Neuronal stem cell (in vitro differentiated cells): ENCODE measurements around the gene GPR50.

Source experiments
- DNase-seq: peaks from one replicate; pipeline ENCODE4 v3.0.0-alpha.2; 2013; ENCODE audit warnings: low spot score
- H2AFZ ChIP-seq: one replicate; pipeline ENCODE4 v1.6.1; 2013; ENCODE audit warnings: mild to moderate bottlenecking, low read length, inconsistent platforms
- H2AK5ac ChIP-seq: 2 replicates; pipeline ENCODE4 v1.6.1; 2013; ENCODE audit warnings: low read depth, mild to moderate bottlenecking, inconsistent platforms, low read length, moderate library complexity, mixed read lengths
- H2BK120ac ChIP-seq: 2 replicates; pipeline ENCODE4 v1.6.1; 2013; ENCODE audit warnings: low read depth, mild to moderate bottlenecking, inconsistent platforms, low read length, moderate library complexity, mixed read lengths
- H2BK12ac ChIP-seq: one replicate; pipeline ENCODE4 v1.6.1; 2013; ENCODE audit warnings: low read length, inconsistent platforms
- H2BK15ac ChIP-seq: 2 replicates; pipeline ENCODE4 v1.6.1; 2013; ENCODE audit warnings: mild to moderate bottlenecking, low read length, inconsistent platforms, mixed read lengths
- H2BK5ac ChIP-seq: one replicate; pipeline ENCODE4 v1.6.1; 2013; ENCODE audit warnings: inconsistent platforms, mild to moderate bottlenecking, low read length, moderate library complexity
- H3K14ac ChIP-seq: one replicate; pipeline ENCODE4 v1.6.1; 2013; ENCODE audit warnings: low read length, inconsistent platforms
- H3K18ac ChIP-seq: 2 replicates; pipeline ENCODE4 v1.6.1; 2013; ENCODE audit warnings: low read length, inconsistent platforms
- H3K23ac ChIP-seq: 2 replicates; pipeline ENCODE4 v1.6.1; 2013; ENCODE audit warnings: low read depth, mild to moderate bottlenecking, mixed read lengths, low read length, inconsistent platforms; ENCODE audit not compliant: poor library complexity
- H3K27ac ChIP-seq: replicated peaks from 3 replicates; pipeline ENCODE4 v1.5.1; 2013; ENCODE audit warnings: low read length, inconsistent platforms
- H3K27me3 ChIP-seq, 3 experiments: 2 replicates each; pipeline ENCODE4 v1.6.1; 2013; ENCODE audit warnings: low read length in 3 of 3, mild to moderate bottlenecking in 2 of 3, inconsistent platforms in 1 of 3, low read depth in 1 of 3, mixed read lengths in 1 of 3, moderate library complexity in 1 of 3; ENCODE audit not compliant: control insufficient read depth in 3 of 3, insufficient read depth in 3 of 3
- H3K36me3 ChIP-seq, 2 donors: replicated peaks in 1 of 2; 2 replicates each; pipeline ENCODE4 v1.6.1; 2013; ENCODE audit warnings: low read length in 2 of 2; ENCODE audit not compliant: control insufficient read depth in 2 of 2, insufficient read depth in 2 of 2
- H3K4ac ChIP-seq: 2 replicates; pipeline ENCODE4 v1.6.1; 2013; ENCODE audit warnings: inconsistent platforms, mild to moderate bottlenecking, low read length, moderate library complexity
- H3K4me1 ChIP-seq, 2 donors: 1 replicate in 1 of 2; 2 replicates in 1 of 2; pipeline ENCODE4 v1.6.1; 2013; ENCODE audit warnings: low read length in 2 of 2, low read depth in 1 of 2; ENCODE audit not compliant: control insufficient read depth in 2 of 2, insufficient read depth in 1 of 2
- H3K4me2 ChIP-seq: one replicate; pipeline ENCODE4 v1.6.1; 2013; ENCODE audit warnings: mild to moderate bottlenecking, low read length, inconsistent platforms; ENCODE audit not compliant: insufficient read depth, poor library complexity, severe bottlenecking
- H3K4me3 ChIP-seq, 2 donors: 2 replicates each; pipeline ENCODE4 v1.5.1; 2013; ENCODE audit warnings: low read length in 2 of 2, mild to moderate bottlenecking in 2 of 2, inconsistent platforms in 1 of 2, moderate library complexity in 1 of 2
- H3K79me1 ChIP-seq: one replicate; pipeline ENCODE4 v1.6.1; 2013; ENCODE audit warnings: low read depth, mild to moderate bottlenecking, inconsistent platforms, low read length, moderate library complexity
- H3K9ac ChIP-seq: one replicate; pipeline ENCODE4 v1.6.1; 2013; ENCODE audit warnings: mild to moderate bottlenecking, low read depth, low read length, inconsistent platforms; ENCODE audit not compliant: poor library complexity
- H3K9me3 ChIP-seq, 2 donors: replicated peaks in 1 of 2; 2 replicates each; pipeline versions ENCODE3 to v1.6.1; 2013; ENCODE audit warnings: low read length in 2 of 2, mild to moderate bottlenecking in 2 of 2, inconsistent platforms in 1 of 2, low read depth in 1 of 2, mixed read lengths in 1 of 2, moderate library complexity in 1 of 2; ENCODE audit not compliant: control insufficient read depth in 2 of 2, insufficient read depth in 1 of 2
- H4K8ac ChIP-seq: one replicate; pipeline ENCODE4 v1.6.1; 2013; ENCODE audit warnings: low read depth, mild to moderate bottlenecking, inconsistent platforms, low read length, moderate library complexity
- H4K91ac ChIP-seq: one replicate; pipeline ENCODE4 v1.6.1; 2013; ENCODE audit warnings: low read length, low read depth, mild to moderate bottlenecking, inconsistent platforms; ENCODE audit not compliant: poor library complexity
- WGBS, 2 donors: extraction: QIAGEN DNeasy Blood & Tissue Kit; methylation state at CpG; one replicate each; pipeline ENCODE4 v1.1.7; 2013; ENCODE audit warnings: missing lambda C conversion rate in 2 of 2, mixed read lengths in 1 of 2; ENCODE audit not compliant: insufficient read length in 2 of 2, insufficient replicate concordance in 1 of 2; ENCODE audit errors: extremely low coverage in 2 of 2; 5-methylcytosine and 5-hydroxymethylcytosine counted together

GPR50 gene

GRCh38 chrX:151177141-151178027 is 1.0 kb downstream of the GPR50 start:
- no peaks in the 10 kb centered on the region for H3K79me1 ChIP-seq
- H3K4me3 ChIP-seq = peak overlapping the region; percentile 22 to 88
- H3K4me1 ChIP-seq = peaks cover 0 to 3% of the 10 kb centered on the region in 2 donors
- peaks cover 0 to 5% of the 10 kb centered on the region in 2 donors for H3K9me3 ChIP-seq
- H3K36me3 ChIP-seq = peaks cover 0 to 5% of the 10 kb centered on the region in 2 donors
- peak overlapping the region; percentile 39 for H2BK5ac ChIP-seq
- H3K4me2 ChIP-seq = peak overlapping the region; percentile 66
- no peak overlapping the region for H3K23ac ChIP-seq
- H4K8ac ChIP-seq = no peak overlapping the region
- H2BK120ac ChIP-seq = no peak overlapping the region
- H3K14ac ChIP-seq = no peak overlapping the region
- no peak overlapping the region for H2AK5ac ChIP-seq
- H4K91ac ChIP-seq = no peak overlapping the region
- H2BK12ac ChIP-seq = no peak overlapping the region
- peak; percentile 48 for DNase-seq
- peak overlapping the region; percentile 81 for H3K9ac ChIP-seq
- no CpG with 5 or more reads among the region's 96 CpGs for WGBS, 2 donors
- H3K4ac ChIP-seq = no peak overlapping the region
- H3K27me3 ChIP-seq = peaks cover 0 to 91% (median 1%) of the 10 kb centered on the region in 3 experiments
- peak overlapping the region; percentile 89 for H3K18ac ChIP-seq
- peak overlapping the region; percentile 88 for H2AFZ ChIP-seq
- H3K27ac ChIP-seq = no peak overlapping the region
- H2BK15ac ChIP-seq = no peak overlapping the region

GRCh38 chrX:151178746-151179145 is 2.4 kb downstream of the GPR50 start:
- Histone ChIP-seq H2BK15ac (no peak overlapping the region), H2AFZ (no peak overlapping the region), H3K9ac (no peak overlapping the region), H3K4ac (no peak overlapping the region), H3K36me3 (peaks cover 0 to 5% of the 10 kb centered on the region in 2 donors), H3K27me3 (peaks cover 0 to 93% (median 1%) of the 10 kb centered on the region in 3 experiments), H3K18ac (no peak overlapping the region), H3K4me3 (no peak overlapping the region), H2BK12ac (no peak overlapping the region), H4K8ac (no peak overlapping the region), H3K23ac (no peak overlapping the region), H3K14ac (no peak overlapping the region), H2BK120ac (no peak overlapping the region), H3K27ac (no peak overlapping the region), H2AK5ac (no peak overlapping the region), H3K79me1 (no peaks in the 10 kb centered on the region), H4K91ac (no peak overlapping the region), H3K4me1 (peaks cover 1 to 3% of the 10 kb centered on the region in 2 donors), H2BK5ac (no peak overlapping the region), H3K9me3 (peaks cover 0 to 5% of the 10 kb centered on the region in 2 donors), H3K4me2 (peak overlapping the region; percentile 66)
- no CpG with 5 or more reads among the region's 18 CpGs for WGBS, 2 donors
- no peak for DNase-seq

DNA sequence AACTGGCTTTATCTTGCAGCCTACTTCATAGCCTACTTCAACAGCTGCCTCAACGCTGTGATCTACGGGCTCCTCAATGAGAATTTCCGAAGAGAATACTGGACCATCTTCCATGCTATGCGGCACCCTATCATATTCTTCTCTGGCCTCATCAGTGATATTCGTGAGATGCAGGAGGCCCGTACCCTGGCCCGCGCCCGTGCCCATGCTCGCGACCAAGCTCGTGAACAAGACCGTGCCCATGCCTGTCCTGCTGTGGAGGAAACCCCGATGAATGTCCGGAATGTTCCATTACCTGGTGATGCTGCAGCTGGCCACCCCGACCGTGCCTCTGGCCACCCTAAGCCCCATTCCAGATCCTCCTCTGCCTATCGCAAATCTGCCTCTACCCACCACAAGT is 4.0 kb downstream of the GPR50 start:
- H2AFZ ChIP-seq = no peak overlapping the region
- no peaks in the 10 kb centered on the region for H3K79me1 ChIP-seq
- no peak overlapping the region for H2BK120ac ChIP-seq
- H3K9ac ChIP-seq = no peak overlapping the region
- H3K23ac ChIP-seq = no peak overlapping the region
- WGBS, 2 donors = no CpG with 5 or more reads among the region's 18 CpGs
- H3K27me3 ChIP-seq = peaks cover 0 to 90% (median 0%) of the 10 kb centered on the region in 3 experiments
- H4K91ac ChIP-seq = no peak overlapping the region
- H3K4me3 ChIP-seq = no peak overlapping the region
- H3K14ac ChIP-seq = no peak overlapping the region
- H2AK5ac ChIP-seq = no peak overlapping the region
- no peak for DNase-seq
- H4K8ac ChIP-seq = no peak overlapping the region
- no peak overlapping the region for H3K18ac ChIP-seq
- no peak overlapping the region for H2BK5ac ChIP-seq
- no peak overlapping the region for H2BK15ac ChIP-seq
- H3K36me3 ChIP-seq = peaks cover 0 to 5% of the 10 kb centered on the region in 2 donors
- peaks cover 0 to 5% of the 10 kb centered on the region in 2 donors for H3K9me3 ChIP-seq
- no peak overlapping the region for H3K4ac ChIP-seq
- H3K4me2 ChIP-seq = no peak overlapping the region
- H3K27ac ChIP-seq = no peak overlapping the region
- H2BK12ac ChIP-seq = no peak overlapping the region
- peaks cover 1 to 3% of the 10 kb centered on the region in 2 donors for H3K4me1 ChIP-seq

GRCh38 chrX:151181088-151181487 is 4.7 kb downstream of the GPR50 start:
- Histone ChIP-seq H3K4me2 (no peak overlapping the region), H3K4me3 (no peak overlapping the region), H2AFZ (no peak overlapping the region), H2BK120ac (no peak overlapping the region), H3K36me3 (peaks cover 0 to 5% of the 10 kb centered on the region in 2 donors), H3K27ac (no peak overlapping the region), H2BK12ac (peak overlapping the region; percentile 10), H3K79me1 (no peaks in the 10 kb centered on the region), H3K14ac (no peak overlapping the region), H2AK5ac (no peak overlapping the region), H3K4me1 (peaks cover 0 to 1% of the 10 kb centered on the region in 2 donors), H3K9ac (no peak overlapping the region), H3K9me3 (peaks cover 0 to 5% of the 10 kb centered on the region in 2 donors), H2BK5ac (no peak overlapping the region), H3K23ac (no peak overlapping the region), H4K91ac (no peak overlapping the region), H3K27me3 (peaks cover 0 to 83% (median 0%) of the 10 kb centered on the region in 3 experiments), H3K4ac (no peak overlapping the region), H3K18ac (no peak overlapping the region), H4K8ac (no peak overlapping the region), H2BK15ac (no peak overlapping the region)
- DNase-seq = no peak
- no CpG with 5 or more reads among the region's 7 CpGs for WGBS, 2 donors
